GM21737 (cell line): ENCODE data around the gene RBBP9.
A peak's percentile ranks its signal among the peaks of the same experiment; 100 is the strongest.
"Not testable (repeated sequence)": the region's sequence is repeated elsewhere in the genome, so short reads cannot be mapped to it uniquely, and the experiment has no call there.

Experiments used
- ATAC-seq: cut with Tn5 transposase; IDR thresholded peaks from one replicate; pipeline ENCODE4 v1.9.1; 2021; ENCODE audit warnings: mild to moderate bottlenecking, moderate library complexity; ENCODE audit not compliant: unreplicated experiment

The RBBP9 gene

DNA sequence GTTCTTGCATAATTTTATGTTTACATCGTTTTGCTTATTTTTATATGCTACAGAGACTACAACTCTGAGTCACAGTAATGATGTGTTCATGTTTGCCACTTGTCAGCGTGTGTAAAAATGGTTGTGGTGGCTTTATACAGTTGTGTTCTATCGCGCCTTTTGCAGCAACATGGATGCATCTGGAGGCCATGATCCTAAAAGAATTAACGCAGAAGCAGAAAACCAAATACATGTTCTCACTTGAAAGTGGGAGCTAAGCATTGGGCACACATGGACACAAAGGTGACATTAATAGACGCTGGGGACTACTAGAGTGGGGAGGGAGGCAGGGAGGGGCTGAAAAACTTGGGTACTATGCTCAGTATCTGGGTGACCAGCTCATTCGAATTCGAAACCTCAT, 9.7 kb upstream of the RBBP9 start:
- no peak for ATAC-seq

DNA sequence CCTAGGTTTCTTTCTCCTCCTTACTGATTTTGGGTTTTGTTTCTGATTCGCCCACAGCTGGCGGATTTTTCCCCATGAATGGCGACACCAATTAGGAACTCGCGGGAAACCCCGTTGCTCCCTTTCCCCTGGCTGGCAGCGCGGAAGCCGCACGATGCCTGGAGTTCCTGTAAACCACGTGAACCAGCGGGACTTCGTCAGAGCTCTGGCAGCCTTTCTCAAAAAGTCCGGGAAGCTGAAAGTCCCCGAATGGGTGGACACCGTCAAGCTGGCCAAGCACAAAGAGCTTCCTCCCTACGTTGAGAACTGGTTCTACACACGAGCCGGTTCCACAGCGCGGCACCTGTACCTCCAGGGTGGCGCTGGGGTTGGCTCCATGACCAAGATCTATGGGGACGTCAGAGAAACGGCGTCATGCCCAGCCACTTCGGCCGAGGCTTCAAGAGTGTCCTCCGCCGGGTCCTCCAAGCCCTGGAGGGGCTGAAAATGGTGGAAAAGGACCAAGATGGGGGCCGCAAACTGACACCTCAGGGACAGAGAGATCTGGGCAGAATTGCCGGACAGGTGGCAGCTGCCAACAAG, 7.5 kb upstream of the RBBP9 start:
- no peak for ATAC-seq

DNA sequence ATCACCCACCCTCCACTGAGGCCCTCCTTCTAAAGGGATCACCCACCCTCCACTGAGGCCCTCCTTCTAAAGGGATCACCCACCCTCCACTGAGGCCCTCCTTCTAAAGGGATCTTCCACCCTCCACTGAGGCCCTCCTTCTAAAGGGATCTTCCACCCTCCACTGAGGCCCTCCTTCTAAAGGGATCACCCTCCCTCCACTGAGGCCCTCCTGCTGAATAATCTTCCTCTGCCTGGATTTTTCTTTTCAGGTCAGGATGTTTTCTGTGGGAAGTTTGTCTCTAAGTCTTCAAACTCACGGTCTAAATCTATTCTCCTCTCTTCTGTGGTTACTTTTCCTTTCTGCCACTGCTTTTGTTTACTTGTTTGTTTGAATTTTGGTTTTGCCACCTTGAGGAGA, 4.6 kb upstream of the RBBP9 start:
- not testable (repeated sequence) for ATAC-seq

DNA sequence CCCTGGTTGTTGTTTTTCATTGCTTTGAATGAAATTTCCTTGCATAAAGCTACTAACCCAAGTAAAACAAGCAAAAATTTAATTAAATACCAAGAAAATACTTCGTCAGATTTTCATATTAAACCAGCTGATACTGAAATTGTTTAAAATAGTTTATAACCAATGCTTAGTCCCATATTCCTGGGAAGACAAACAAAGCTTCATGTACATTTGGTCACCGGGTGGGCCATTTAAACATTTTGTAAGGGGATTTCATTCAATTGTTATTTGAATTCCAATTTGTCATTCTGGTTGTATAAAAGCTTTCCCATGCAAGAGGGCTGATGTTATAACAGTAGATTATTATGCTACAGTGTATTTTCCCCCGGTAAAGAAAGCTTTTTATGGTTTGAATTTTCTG, 578 bp upstream of the RBBP9 start:
- no peak for ATAC-seq

DNA sequence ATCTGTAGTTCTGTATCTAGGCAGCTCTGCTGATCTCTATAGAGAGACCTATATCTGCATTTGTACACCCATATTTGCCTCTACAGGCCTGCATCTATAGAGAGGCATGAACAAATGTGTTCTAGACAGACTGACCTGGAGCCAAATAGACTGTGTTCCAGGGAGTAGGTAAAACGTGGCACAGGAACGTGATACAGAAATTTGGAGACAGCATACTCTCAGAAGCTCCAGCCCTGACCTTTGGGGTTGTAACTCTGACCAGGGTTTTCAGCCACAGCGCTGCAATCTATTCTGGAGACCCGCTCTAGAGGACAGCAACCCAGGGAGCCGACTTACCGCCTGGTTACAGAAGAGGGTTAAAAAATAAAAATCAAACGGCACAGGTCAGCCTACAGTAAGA, 983 bp downstream of the RBBP9 start:
- no peak for ATAC-seq

DNA sequence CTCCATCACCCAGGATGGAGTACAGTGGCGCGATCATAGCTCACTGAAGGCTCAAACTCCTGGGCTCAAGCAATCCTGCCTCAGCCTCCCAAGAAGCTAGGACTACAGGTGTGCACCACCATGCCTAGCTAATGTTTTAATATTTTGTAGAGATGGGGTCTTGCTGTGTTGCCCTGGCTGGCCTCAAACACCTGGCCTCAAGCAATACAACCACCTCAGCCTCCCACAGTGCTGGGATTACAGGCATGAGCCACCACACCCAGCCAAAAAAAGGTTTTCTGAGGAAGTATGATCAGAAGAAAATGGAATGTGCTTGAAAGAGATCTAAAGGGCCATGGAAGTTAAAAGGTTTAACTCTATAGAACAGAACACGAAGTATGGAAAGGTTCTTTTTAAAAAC, 8.7 kb downstream of the RBBP9 start:
- ATAC-seq = no peak

DNA sequence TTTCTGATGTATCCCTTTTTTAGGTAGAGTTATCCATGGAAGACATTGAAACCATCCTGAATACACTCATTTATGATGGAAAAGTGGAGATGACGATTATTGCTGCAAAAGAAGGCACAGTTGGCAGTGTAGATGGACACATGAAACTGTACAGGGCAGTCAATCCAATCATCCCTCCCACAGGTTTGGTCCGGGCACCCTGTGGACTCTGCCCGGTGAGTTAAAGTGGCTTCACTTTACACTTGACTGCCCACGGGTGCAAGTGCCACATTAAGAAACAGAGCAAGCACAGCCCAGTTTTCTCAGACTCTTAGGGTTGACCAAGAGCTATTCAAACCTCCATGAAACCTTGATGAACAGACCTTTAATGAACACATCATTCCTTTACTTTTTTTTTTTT, 15.4 kb downstream of the RBBP9 start:
- ATAC-seq = no peak

DNA sequence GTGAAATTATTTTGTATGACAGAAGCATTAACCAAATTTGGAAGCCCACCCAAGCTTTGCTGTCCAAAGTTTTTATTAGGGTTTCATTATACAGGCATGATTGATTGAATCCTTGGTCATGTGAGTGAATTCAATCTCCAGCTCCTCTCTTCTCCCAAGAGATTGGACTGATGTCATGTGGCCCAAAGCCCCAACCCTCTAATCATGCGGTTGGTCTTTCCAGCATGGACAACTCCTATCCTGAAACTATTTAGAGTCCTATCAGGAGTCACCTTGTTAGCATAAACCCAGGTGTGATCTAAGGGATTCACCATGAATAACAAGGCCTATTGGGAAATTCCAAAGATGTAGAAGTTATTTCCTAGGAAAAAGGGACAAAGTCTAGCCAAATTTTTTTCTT, 19.2 kb downstream of the RBBP9 start:
- ATAC-seq = no peak

DNA sequence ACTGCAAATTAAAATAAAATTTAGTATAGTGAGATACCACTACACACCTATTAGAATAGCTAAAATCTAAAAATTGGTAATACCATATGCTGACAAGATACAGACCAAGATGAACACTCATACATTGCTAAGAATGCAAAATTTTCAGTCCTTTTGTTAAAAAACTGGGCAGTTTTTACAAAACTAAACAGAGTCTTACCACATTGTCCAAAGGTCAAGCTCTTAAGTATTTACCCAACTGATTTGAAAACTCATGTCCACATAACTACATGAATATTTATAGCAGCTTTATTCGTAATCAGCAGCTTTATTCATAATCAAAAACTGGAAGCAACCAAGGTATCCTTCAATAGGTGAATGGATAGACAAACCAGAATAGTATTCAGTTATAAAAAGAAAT, 19.8 kb downstream of the RBBP9 start:
- no peak for ATAC-seq

DNA sequence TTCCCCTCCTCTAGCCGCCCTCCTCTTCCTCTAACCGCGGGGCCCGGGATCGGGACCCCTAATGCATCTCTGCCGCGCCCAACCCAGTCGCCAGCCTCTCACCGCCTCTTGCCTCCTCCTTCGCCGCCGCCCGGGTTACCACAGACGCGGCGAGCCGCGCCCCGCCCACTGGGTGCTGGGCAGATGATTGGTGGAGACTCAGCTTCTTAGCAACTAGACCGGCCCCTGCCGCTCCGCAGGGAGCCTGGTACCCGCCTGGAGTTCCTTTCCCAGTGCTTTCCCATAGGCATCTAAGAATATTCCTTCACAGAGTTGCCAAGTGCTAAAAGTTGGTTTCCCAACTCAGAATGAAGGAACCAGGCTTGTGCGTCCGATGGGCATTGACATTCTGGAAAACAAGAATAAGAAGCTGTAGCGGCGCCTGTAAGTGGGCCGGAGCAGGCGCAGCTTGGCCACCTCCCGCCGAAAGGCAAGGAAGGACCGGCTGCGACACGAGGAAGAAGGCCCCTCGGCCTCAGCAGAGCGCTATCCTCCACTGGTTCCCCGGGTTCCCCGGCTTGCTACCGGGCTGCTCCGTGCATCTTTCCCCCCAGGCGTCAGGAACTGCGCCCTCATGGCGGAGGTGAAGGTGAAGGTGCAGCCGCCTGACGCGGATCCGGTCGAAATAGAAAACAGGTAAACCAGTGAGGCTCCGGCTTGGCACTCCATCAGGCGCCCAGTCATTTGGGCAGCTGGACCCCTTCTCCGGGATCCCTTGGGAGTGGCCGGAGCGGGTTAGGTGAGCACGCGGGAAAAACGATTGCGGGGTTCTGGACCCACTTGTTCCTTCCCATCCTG, 29.9 kb downstream of the RBBP9 start, which contains the start of the genes DZANK1 and POLR3F:
TSS of gene DZANK1 (minus strand) at position 137 of the 837 bp plus-strand sequence. CDS start 1,672 bp downstream, outside the sequence.
TSS of gene POLR3F (plus strand) at position 497 of the 837 bp plus-strand sequence. CDS start at position 614, 117 bp downstream.
- ATAC-seq = peak; percentile 89

DNA sequence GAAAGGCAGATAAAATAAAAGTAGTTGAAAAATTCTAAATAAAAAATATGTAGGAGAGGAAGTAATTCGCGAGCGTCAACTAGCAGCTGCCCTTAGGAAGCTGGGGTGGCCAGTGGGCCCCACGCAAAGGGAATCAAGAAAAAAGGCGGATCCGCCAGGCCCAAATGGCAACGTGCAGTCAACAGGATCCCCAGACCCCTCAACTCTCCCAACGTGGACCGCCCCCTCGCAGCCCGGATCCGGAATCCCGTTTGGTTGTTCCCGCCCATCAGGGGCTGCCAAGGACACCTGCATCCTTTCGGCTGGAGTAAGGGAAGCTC, 30.5 kb downstream of the RBBP9 start:
- peak; percentile 28 for ATAC-seq

DNA sequence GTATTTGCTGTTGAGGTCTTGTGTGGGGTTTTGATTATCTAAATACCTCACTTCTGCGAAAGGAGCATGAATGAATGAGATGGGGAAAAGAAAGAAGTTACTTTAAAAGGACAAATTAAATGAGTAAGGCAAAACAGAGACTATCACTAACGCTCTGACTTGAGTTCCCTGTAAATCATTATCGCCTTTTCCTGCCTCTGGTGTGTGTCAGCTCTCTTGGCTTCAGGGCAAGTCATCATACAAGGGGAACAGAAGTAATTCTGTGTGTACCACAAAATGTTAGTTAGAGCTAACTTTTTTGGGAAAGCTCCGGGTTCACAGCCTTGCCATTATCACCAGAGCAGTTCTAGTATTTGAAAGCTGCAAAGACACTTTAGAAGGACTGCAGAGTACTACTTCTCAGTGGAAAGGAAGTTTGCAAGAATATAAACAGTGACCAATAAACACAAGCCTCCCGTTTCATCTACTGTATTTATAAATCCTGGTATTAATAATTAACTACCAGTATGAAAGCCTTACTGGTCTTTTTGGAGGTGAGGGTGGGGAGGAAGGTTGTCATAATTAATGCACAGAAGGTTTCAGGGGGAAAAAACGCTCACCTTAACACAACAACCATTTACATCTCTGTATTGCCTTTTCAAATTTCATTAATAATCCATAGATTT, 31.4 kb downstream of the RBBP9 start:
- no peak for ATAC-seq

DNA sequence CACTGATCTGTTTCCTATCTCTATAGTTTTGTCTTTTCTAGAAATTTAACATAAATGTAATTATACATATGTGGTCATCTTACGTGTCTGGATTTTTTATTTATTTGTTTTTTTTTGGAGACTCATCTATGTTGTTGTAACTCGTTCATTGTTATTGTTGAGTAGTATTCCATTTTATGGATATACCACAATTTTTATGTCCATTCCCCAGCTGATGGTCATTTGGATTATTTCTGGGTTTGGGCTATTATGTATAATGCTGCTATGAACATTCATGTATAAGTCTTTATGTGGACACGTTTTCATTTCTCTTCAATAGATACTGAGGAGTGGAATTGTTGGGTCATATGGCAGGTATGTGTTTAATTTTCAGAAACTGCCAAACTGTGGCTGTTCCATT, 40.4 kb downstream of the RBBP9 start:
- ATAC-seq = no peak

DNA sequence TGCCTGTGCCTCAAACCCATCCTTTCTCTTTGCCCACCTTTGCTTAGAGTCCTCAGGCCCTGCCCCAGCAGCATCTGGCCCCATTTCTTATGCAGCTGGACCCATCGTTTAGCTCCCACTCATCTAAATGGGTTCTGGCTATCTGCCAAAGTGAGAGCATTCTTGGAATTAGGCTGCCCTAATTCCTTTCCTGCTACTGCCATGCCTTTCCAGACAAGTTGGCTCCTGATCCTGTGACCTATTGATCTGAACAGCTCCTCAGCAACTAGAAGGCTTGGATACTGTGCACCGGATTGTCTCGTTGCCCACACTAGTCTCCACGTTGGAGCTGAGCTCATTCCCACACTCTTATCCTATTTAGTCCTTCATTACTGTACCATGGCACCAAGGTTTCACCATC, 53.1 kb downstream of the RBBP9 start:
- no peak for ATAC-seq

DNA sequence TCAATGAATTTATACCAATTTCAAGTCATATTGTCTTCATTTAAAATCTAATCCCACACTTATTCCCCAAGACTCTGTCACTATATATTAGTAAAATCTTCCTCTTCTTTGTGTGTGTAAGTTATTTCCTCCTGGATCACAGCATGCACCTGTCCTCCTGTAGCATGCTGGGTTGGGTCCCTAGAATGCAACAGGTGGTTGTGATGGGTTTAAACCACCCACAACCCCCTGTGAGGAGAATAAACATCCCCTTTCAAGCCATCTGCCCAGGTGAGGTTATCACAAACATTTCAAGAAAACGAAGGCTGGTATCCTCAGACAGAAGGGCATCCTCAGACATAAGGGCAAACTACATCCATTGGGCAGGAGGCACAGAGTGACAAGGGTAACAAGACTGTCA, 56.6 kb downstream of the RBBP9 start:
- ATAC-seq = no peak

DNA sequence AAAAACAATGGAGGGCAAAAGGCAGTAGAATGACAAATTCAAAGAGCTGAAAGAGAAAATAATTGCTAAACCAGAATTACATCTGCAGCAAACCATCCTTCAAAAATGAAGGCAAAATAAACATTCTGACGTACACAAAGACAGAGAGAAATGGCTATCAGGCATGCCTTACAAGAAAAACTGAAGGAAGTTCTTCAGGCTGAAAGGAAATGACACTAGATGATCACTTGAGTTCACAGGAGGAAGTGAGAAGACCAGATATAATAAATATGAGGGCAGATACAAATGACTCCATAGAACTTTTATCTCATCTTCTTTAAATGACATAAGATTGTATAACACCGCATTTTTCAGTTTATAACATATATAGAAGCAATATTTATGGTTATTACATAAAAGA, 60.2 kb downstream of the RBBP9 start:
- no peak for ATAC-seq
